ENCODE measurements around the gene APRT.

The APRT gene

GRCh38 chr16:88811769-88812512 is at the start of gene APRT:
TSS of gene APRT (minus strand) at chr16:88811928. CDS start at chr16:88811899, 29 bp downstream.
- DNase-seq (ENCODE audit: low read depth) = peak; percentile 92

GRCh38 chr16:88861359-88861758 is 49.6 kb upstream of the APRT start:
- DNase-seq (ENCODE audit: low read depth) = no peak

- DNase-seq (ENCODE audit: low read depth) = no peak
These were observed 47.8 kb upstream of the APRT start for GRCh38 chr16:88859381-88860091.

- DNase-seq (ENCODE audit: low read depth) = peak; percentile 66
These were observed 46.1 kb upstream of the APRT start for GRCh38 chr16:88857728-88858339.

- peak; percentile 93 for DNase-seq (ENCODE audit: low read depth)
These were observed 45.4 kb upstream of the APRT start, which contains the start of the genes GALNS and TRAPPC2L for GRCh38 chr16:88856828-88857727. TSS of gene GALNS (minus strand) at chr16:88856947. CDS start at chr16:88856877, 70 bp downstream. TSS of gene TRAPPC2L (plus strand) at chr16:88857127. CDS start at chr16:88857151, 24 bp downstream.

GRCh38 chr16:88856122-88856827 is 44.5 kb upstream of the APRT start:
- no peak for DNase-seq (ENCODE audit: low read depth)

GRCh38 chr16:88855736-88856121 is 44.0 kb upstream of the APRT start:
- no peak for DNase-seq (ENCODE audit: low read depth)

GRCh38 chr16:88855176-88855575 is 43.4 kb upstream of the APRT start:
- no peak for DNase-seq (ENCODE audit: low read depth)

- no peak for DNase-seq (ENCODE audit: low read depth)
These were observed 42.8 kb upstream of the APRT start for GRCh38 chr16:88854306-88855111.

GRCh38 chr16:88853325-88853941 is 41.7 kb upstream of the APRT start:
- DNase-seq (ENCODE audit: low read depth) = no peak

GRCh38 chr16:88851616-88852015 is 39.9 kb upstream of the APRT start:
- DNase-seq (ENCODE audit: low read depth) = no peak

GRCh38 chr16:88850531-88851199 is 38.9 kb upstream of the APRT start:
- DNase-seq (ENCODE audit: low read depth) = no peak

GRCh38 chr16:88848557-88848956 is 36.8 kb upstream of the APRT start:
- no peak for DNase-seq (ENCODE audit: low read depth)

GRCh38 chr16:88847654-88848053 is 35.9 kb upstream of the APRT start:
- DNase-seq (ENCODE audit: low read depth) = no peak

GRCh38 chr16:88846088-88846487 is 34.4 kb upstream of the APRT start:
- DNase-seq (ENCODE audit: low read depth) = no peak

GRCh38 chr16:88844419-88845036 is 32.8 kb upstream of the APRT start:
- no peak for DNase-seq (ENCODE audit: low read depth)

GRCh38 chr16:88843256-88843655 is 31.5 kb upstream of the APRT start:
- DNase-seq (ENCODE audit: low read depth) = no peak

GRCh38 chr16:88842806-88843205 is 31.1 kb upstream of the APRT start:
- no peak for DNase-seq (ENCODE audit: low read depth)

- no peak for DNase-seq (ENCODE audit: low read depth)
These were observed 30.6 kb upstream of the APRT start for GRCh38 chr16:88842308-88842756.
